GM19467 (cell line): ENCODE results near the gene ARX.

ENCODE experiments used
- ATAC-seq: cut with Tn5 transposase; IDR thresholded peaks from one replicate; pipeline ENCODE4 v1.9.1; 2021; ENCODE audit warnings: mild to moderate bottlenecking, moderate library complexity; ENCODE audit not compliant: unreplicated experiment

Gene ARX

DNA sequence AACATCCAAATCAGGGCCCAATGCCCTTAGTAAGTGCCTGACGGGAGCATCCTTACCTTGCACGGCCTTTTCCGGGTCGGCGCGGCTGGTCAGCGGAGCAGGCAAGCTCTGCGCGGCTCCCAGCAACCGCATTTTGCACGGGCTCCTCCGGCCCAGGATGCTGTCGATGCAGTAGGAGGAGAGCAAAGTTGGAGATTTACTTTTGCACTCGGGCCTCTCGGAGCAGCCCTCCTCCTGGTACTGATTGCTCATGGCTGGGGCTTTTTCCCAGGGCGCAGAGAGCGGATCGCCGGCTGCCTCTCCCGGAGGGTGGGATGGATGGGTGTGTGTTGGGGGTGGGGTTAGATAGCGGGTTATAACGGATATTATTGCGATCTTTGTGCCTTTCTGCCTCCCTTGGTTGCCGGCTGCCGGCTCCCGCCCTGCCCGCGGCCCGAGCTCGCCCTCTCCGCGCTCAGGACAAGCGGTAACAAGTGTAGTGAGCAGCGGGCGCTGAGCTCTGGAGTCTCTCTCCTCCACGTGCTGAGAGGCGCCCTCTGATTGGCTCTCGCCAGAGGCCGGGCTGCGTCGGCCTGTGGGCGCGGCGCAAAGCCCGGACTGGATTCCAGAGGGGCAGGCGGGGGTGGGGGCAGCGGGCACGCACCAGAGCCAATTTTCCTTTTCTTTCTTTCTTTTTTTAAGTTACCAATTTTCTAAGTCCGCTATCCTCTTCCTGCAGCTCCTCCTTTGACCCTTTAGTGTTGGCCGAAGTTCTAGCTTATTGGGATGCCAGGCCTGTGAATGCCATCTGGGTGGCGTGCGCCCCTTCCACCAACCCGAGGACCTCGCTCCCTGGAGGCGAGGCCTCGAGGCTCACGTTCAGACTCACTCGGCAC lies at the start of gene ARX:
ARX (minus strand) TSS at position 480 of the 875 bp plus-strand sequence; CDS start at position 252, 228 bp downstream.
- ATAC-seq, result no peak

DNA sequence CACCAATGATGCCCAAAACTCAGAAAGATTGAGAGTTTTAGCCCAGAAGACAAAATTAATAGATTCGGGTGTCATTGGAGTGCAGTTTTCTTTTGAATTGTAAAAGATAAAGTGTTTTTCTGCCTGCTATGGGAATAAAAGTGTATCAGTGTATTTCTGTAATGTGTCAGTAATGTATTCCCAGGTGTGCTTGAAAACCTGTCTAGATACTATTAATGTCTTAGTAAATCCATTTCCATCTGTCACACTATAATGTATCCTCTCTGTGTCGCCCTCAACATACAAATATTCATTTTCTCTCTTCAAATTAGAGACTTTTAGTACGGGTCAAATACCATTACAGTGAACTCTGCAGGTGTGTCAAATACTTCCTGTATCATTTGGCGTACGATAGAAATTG lies 43.5 kb upstream of the ARX start:
- ATAC-seq, result no peak

GRCh38 chrX:25052798-25053534 lies 37.2 kb upstream of the ARX start:
- ATAC-seq, result no peak

DNA sequence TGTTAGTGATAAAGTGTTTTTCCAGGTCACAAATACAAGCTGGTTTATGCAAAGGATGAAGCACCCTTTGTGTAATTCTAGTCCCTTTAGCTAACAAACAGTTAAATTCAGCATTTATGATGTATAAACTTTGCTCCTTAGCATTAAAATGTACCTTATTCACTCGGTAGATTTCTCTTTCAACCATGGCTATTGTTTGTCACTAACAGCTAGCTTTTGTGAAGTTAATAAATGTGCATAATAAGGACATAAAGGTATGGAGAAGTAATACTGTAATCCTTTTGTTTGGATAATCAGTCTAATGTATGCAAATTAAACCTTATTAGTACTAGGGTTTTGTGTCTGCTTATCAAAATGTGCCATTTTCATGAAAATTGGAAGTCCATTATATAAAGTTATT lies 34.2 kb upstream of the ARX start:
- ATAC-seq, result no peak

DNA sequence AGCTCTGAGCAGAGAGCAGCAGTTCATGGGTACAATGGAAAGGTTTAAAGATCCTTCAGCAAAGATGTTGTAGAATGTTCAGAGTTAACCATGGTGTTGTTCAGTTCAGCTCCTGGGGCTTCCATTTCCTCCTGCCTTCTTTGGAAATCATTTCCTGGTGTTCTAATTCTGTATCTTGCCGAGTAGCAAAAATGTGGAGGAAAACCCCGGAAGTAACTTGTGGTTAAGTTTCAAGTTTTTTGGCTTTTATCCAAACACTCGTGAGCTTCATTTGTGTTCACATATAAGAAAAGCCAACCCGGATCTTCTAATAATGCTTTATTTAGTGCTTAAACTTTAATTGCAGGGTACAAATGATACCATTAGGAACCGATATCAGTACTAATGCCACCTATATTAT lies 33.6 kb upstream of the ARX start:
- ATAC-seq, result no peak

GRCh38 chrX:25048178-25048577 lies 32.4 kb upstream of the ARX start:
- no peak for ATAC-seq

GRCh38 chrX:25043192-25043591 lies 27.4 kb upstream of the ARX start:
- no peak for ATAC-seq

- ATAC-seq, result no peak
Measured at GRCh38 chrX:25039036-25039435, 23.3 kb upstream of the ARX start.

DNA sequence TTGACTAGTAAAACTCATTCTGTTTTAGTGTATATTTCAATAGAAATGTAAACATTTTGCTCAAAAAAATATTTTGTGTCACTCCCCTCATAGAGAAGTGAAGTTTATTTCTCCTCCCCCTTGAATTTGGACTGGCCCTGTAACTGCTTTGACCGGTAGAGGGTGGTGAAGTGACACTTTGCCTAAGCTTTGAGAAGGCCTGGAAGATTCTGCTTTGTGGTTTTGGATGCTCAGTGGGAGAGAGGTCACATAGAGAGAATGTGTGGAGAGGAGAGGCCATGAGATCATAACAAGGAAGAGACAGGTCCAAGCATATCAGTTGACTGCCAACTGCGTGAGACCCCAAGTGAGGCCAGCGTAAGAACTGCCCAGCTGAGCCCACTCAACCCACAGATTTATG lies 19.1 kb upstream of the ARX start:
- ATAC-seq, result no peak

DNA sequence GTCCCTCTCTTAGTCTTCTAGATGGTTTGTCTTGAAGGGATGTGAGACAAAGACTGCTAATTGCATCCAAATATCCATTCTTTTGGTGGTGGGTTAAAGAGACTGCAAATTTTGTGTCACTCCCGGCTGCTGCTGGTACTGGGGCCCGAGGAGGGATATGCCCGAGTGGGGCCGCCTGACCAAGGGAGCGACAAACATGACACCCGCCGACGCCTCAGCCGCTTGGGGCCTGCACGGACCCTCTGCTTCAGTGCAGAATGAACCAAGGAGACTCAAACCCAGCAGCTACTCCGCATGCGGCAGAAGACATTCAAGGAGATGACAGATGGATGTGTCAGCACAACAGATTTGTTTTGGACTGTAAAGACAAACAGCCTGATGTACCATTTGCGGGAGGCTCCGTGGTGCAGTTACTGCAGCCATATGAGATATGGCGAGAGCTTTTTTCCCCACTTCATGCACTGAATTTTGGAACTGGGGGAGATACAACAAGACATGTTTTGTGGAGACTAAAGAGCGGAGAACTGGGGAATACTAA lies 13.6 kb upstream of the ARX start:
- ATAC-seq, result no peak

GRCh38 chrX:25028726-25029125 lies 13.0 kb upstream of the ARX start:
- ATAC-seq, result no peak

DNA sequence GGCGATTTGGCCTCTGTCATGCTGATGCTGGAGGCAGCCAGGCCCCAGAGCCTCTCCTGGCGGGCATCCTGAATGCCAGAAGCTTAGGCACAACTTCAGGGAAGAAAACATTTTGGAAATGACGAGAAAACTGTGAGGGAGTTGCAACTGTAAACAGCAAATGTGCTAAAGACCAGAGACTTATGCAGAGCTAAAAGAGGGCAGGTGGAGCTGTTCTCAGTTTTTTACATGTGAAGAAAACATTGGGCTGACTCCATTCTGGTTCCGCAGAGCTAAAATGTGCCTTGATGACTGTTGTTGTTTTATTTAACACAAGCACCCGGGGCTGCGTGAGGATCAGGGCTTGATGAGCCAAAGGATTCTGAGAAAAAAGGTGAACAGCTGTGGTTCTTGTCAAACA lies 10.8 kb upstream of the ARX start:
- ATAC-seq, result no peak

GRCh38 chrX:25025615-25026014 lies 9.8 kb upstream of the ARX start:
- no peak for ATAC-seq

DNA sequence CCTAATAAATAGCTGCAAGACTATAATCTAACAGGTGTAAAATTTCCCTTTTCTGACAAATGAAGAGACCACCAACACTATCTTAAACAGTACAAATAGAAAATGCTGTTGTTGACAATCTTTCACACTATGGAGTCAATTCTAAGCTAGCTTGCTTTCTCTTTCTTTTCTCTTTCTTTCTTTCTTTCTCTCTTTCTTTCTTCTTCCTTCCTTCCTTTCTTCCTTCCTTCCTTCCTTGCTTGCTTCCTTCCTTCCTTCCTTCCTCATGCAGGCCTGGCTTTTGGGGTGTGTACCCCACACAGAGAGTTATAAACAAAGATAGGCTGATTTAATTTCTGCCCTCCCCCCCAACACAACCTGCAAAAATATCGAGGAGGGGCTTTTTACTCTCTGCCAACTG lies 8.1 kb upstream of the ARX start:
- no peak for ATAC-seq

DNA sequence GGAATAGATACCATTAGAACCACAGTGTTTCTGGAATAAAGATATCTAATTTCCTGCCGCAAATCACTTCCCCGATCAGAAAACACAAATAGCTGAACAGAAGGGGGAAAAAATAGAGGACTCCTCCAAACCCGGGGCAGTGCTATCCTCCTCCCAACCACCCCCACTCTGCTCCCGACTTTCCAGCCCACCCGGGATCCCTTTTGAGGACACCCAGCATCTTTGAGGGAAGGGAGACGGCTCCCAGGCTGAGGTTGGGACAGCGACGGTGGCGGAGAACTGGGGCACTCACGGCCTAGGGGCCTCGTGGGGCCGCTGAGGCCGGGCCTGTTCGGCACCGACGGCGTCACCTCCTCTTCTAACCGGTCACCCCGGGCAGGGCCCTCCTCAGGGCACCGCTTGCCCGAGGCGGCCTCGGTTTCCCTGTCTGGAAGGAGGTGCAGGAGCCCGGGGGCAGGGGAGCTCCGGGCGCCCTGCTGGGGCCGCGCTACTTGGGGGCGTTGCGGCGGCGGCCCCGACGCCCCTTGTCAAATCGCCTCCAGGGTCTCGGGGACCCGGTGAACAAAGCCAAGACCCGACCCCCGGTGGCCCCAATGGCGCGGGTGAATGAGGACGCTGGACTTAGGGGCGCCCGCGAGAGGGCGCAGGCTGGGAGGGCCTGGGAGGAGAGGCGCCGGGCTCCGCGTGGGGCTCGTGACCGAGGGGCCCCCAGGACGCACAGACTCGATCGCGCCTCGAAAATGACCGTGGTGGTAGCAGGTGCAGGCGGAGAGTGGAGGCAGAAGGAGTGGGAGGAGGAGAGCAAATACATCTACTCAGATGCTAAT lies 6.9 kb upstream of the ARX start:
- no peak for ATAC-seq

DNA sequence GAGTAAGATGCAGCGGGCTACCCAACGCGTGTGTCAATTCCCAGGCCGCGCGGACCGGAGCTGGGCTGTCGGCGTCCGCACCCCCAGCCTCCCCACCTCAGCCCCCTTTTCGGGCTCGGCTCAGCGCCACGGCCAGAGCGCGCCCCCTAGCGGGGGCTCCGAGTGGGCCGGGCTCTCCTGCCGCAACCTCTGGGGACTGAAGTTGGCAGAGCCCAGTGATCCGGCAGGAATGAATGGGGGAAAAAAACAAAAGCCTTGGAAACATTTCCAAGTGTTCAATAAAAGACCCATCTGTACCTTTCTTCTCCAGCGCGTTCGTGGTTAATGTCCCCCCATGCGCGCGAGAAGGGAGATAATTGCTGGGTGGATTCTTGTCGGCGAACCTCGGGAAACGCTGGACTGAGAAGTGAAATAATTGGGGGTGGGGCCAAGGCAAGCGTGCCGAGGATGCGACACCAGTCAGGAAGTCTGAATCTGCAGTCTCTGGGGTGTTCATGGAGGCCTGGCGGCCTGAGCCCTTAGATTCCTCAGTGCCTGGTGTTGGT lies 5.2 kb upstream of the ARX start:
- ATAC-seq, result peak; percentile 52

GRCh38 chrX:25020391-25020904 lies 4.7 kb upstream of the ARX start:
- peak; percentile 4 for ATAC-seq

- no peak for ATAC-seq
Measured at GRCh38 chrX:25019707-25020390, 4.1 kb upstream of the ARX start.

DNA sequence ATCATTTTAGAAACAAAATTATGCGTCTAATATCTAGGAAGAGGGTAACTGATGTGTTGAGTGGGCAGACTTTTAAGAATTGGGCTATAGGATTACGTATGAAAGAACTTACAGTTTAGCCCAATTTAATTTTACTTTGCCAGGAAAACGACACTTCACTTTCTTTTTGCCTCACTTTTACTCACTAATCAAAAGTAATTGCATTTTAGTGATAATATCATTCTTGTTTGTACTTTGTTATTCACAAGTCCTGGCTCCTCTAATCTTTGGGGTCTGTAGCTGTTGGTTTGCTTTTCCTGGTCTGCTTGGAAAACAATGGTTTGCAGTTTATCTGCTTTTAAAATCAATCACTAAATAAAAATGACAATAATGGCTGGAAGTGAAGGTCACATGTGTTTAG lies 2.9 kb upstream of the ARX start:
- no peak for ATAC-seq

DNA sequence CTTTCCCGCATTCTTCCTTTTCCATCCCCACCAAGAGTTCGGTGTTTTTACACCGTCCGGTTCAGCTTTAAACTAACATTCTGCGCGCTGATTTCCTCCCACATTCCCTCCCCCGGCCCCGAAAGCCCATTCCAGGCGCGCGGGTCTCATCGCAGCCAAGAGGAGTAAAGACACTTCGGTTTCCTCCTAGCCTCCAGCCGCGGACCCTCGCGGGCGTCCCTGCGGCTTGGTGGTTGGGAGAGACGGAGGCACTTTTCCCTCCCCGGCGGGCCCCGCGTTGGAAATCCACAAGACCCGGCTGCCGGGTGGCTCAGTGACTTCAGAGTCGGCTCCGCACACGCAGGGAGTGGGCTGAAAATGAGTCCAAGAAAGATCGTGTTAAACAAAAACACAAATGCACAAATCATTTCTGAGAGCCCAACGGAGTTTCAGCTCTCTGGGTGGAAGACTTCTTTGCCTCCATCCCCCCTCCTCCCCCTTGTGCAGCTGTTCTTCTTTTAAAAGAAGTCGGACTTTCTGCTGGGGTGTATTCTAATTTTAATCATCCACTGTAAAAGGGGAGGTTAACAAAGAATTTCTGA lies 2.0 kb upstream of the ARX start:
- no peak for ATAC-seq
